Globus pallidus (tissue), 1 donor: ENCODE data around the gene ARHGEF9.
"Not testable (repeated sequence)": the region's sequence is repeated elsewhere in the genome, so short reads cannot be mapped to it uniquely, and the experiment has no call there.

Source experiments
- DNase-seq: peaks from one replicate; pipeline ENCODE4 v3.0.0-alpha.2; 2015; ENCODE audit warnings: low spot score

The ARHGEF9 gene

GRCh38 chrX:63784902-63785707 lies at the start of gene ARHGEF9:
Gene ARHGEF9, minus strand, starts transcription at chrX:63785214. Its CDS starts 69 bp downstream, at chrX:63785145.
- peak; percentile 9 for DNase-seq

DNA sequence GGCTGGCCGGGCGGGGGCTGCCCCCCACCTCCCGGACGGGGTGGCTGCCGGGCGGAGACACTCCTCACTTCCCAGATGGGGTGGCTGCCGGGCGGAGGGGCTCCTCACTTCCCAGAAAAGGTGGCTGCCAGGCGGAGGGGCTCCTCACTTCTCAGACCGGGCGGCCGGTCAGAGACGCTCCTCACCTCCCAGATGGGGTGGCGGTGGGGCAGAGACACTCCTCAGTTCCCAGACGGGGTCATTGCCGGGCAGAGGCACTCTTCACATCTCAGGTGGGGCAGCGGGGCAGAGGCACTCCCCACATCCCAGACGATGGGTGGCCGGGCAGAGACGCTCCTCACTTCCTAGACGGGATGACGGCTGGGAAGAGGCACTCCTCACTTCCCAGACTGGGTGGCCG lies 40.4 kb upstream of the ARHGEF9 start:
- DNase-seq, result not testable (repeated sequence)

DNA sequence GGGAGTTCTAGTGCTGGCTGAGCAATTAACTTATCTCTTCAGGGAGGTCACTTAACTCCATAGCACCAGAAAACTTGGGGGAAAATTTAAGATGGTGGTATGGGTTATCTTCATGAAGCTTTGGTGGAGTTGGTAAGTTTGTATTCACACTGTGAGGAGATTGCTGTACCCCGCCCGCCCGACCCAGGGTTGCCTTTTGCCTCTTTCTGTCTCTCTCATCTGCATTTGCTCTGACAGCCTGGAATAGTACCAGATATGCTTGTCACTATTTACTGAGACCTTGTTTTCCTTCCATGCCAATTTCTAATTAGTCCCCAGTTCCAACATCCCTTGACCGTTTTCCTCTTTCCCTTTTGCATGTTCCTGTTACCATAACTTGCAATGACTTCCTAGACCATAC lies 33.1 kb upstream of the ARHGEF9 start:
- no peak for DNase-seq

GRCh38 chrX:63817696-63818095 lies 32.7 kb upstream of the ARHGEF9 start:
- no peak for DNase-seq

DNA sequence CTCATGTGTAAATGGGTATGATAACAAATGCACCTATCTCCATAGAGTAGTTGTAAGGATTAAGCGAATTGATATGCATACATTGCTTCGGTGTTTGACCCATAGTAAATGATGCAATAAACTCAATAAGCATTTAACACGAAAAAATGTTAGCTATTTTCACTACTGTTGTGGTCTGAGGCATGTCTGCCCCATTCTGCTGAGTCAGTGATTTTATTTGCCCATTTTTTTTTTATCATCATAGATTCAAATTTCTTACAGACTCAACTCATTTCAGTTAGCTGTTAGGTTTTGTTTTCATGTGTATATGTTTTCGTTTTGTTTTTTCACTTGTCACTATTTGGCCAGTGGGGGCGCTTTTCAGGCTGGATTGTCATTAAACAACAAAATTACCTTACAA lies 27.8 kb upstream of the ARHGEF9 start:
- no peak for DNase-seq

DNA sequence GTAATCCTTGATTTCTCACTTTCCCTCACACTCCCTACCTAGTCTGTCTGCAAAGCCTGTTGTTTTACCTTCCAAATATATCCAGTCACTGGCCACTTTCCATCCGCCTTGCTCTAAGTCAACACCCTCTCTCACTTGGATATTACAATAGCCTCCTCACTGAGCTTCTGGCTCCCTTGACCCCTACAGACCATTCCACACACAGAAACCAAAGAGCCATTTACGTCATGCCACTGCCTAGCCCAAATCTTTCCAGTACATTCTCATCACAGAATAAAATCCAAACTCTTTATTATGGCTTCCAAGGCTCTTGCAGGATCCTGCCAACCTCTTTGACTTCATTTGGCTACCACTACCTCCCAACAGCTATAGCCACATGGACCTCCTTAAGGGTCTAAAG lies 25.7 kb upstream of the ARHGEF9 start:
- DNase-seq, result peak; percentile 3

DNA sequence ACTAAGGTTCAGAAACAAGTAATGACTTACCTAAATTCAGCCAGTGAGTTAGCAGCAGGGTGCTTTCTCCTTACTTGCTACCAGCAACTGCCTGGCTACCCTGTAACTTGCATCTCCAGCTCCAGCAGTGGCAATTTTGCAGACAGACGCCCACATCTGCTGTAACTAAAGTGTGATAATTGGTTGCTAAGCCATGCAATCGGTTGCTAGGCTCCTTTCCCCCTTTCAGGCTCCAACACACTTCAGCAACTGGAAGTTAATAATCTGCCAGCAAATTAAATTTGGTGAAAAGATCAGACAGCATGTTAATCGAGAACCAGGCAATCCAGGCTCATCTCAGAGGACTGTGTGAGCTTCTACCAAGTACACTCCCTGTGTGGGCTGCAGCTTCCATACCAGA lies 24.2 kb upstream of the ARHGEF9 start:
- no peak for DNase-seq

DNA sequence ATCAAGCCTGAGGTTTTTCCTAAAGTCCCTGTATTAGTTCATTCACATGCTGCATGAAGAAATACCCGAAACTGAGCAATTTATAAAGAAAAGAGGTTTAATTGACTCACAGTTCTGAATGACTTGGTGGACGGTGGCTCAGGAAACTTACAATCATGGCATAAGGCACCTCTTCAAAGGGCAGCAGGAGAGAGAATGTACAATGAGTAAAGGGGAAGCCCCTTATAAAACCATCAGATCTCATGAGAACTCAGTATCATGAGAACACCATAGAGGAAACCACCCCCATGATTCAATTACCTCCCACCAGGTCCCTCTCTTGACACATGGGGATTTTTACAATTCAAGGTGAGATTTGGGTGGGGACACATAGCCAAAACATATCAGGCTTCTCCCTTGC lies 10.4 kb upstream of the ARHGEF9 start:
- not testable (repeated sequence) for DNase-seq

GRCh38 chrX:63785708-63786040 lies 660 bp upstream of the ARHGEF9 start:
- DNase-seq, result no peak

DNA sequence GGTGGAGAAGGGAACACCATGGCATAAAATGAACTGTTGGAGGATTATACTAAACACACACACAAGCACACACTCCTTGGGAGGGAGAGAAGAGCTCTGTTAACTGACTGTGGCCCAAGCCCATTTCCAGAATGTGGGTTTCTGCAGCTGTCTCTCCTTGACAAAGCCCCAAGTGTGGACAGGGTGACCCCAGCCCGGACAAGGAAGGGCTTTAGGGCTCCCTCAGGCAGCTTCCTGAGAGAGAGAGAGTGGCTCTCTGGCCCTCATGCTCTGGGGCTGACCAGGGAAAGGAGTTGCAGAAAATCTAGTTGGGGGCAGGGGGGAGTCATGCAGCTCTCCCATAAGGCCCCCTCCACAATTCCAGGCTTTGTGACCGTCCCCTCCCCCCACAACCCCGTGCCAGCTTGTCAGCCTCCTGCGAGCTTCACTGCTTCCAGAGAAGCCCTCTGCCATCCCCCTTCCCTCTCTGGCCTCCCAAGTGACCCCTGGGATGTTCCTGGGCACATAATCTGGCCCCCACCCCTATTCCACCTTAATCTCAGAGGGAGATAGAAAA lies 590 bp downstream of the ARHGEF9 start:
- peak; percentile 2 for DNase-seq

GRCh38 chrX:63782515-63782914 lies 2.5 kb downstream of the ARHGEF9 start:
- DNase-seq, result no peak

DNA sequence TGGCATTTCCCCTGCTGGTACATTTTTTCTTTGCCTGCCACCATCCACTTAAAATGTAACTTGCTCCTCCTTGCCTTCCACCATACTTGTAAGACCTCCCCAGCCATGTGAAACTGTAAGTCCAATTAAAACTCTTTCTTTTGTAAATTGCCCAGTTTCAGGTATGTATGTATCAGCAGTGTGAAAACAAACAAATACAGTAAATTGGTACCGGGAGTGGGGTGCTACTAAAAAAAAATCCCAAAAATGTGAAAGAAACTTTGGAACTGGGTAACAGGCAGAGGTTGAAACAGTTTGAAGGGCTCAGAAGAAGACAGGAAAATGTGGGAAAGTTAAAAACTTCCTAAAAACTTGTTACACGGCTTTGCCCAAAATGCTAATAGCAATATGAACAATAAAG lies 16.3 kb downstream of the ARHGEF9 start:
- DNase-seq, result no peak

DNA sequence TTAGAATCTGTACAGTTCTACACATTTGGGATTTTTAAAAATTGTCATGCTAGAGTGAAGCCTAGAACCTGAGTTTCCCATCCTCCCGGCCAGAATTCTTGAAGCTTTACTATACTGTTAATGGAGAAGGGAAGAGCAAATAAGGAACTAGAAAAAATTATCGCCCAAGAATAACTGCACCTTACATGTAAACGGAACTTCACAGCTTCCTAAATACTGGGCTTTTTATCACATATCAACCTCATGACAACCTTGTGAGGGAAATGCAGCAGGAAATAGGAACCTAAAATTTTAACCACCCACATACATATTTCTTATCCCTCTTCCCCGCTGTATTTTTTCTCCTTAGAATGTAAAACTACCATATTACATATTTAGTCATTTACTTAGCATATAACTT lies 19.3 kb downstream of the ARHGEF9 start:
- no peak for DNase-seq

DNA sequence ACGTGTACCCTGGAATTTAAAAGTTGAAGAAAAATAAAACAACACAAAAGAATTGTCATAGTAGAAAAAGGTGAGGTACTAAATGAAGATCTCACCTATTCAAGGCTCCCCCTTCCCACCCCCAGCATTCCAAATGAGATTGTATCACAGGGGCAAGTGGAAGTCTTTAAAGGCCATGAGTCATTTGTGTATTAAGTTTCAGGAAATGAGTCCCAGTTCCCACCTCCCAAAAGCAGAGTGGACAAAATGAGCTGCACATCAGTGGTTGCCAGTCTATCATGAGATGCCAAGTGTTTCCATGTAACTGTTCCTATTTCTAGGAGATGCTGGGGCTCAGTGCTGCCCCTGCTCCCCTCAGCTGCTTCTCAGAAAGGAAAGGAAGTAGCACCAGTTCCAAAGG lies 20.1 kb downstream of the ARHGEF9 start:
- no peak for DNase-seq

GRCh38 chrX:63761639-63762038 lies 23.4 kb downstream of the ARHGEF9 start:
- no peak for DNase-seq

DNA sequence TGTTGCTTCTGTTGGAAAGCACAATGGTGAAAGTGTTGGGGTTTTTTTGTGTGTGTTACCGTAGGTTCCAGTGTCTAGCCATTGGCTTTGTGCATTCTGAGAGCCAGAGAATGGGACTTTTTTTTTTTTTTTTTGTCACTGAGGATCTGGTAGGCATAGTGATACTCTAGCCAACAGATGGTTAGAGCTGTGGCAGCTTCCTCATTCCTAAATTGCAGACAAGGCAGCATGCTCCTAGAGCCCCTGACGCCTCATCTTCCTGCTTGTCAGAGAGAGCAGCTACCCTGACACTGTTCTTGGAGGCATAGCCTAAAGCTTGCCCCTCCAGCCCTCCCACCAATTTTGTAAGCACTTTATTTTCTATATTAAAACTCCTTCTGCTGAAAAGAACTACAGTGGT lies 27.0 kb downstream of the ARHGEF9 start:
- DNase-seq, result no peak

DNA sequence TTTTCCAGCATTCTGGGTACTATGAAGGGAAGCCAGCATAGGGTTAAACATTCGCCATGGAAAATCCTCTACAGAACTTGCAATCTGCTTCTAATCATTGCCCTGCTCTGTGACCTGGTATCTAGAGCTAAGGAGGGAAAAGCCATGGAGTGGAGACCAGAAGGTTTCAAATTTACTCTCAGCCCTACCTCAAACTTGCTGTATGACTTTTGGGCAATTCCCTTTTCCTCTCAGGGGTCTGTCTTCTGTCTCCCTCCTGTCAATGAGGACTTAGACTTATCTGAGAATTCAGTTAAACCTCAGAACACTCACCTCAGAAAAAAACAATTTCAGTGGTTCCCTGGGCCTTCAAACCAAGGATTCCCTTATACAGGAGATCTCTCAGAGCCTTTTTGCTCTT lies 29.1 kb downstream of the ARHGEF9 start:
- no peak for DNase-seq

GRCh38 chrX:63754860-63755579 lies 30.0 kb downstream of the ARHGEF9 start:
- DNase-seq, result peak; percentile 94

DNA sequence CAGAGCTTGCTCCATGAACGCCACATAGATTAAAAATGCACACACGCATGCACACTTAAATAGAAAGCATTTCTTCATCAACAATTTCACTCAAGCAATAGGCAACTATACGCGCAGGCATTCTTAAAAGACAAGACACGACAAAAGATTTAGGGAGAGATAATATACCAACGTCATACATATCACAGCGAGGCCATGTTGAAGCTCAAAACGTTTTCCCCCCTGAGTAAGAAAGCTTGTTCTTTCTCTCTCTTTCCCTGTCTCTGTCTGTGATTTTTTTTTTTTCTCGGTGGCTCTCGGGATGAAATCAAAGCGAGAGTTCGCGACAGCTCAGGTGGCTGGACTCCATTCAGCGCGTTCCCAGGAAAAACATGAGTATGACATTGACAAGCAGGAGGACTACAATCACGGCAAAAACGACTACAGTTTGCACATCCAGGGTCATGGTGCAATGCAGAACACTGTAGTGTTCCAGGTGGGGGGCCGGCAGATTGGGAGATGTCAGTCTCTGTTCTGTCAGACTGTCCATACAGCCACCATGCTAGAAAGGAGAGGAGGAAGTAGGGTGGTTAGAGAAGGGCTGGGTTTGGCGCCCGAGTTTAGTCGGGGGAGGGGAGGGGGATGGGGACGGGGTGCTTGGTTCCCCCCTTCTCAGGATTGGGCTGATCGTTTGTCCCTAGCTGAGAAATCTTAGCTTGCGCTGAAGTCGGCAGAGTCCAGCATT lies 30.7 kb downstream of the ARHGEF9 start:
- DNase-seq, result no peak

- DNase-seq, result no peak
These were observed 33.5 kb downstream of the ARHGEF9 start for GRCh38 chrX:63751481-63751880.

- no peak for DNase-seq
These were observed 34.2 kb downstream of the ARHGEF9 start for GRCh38 chrX:63750811-63751210.

DNA sequence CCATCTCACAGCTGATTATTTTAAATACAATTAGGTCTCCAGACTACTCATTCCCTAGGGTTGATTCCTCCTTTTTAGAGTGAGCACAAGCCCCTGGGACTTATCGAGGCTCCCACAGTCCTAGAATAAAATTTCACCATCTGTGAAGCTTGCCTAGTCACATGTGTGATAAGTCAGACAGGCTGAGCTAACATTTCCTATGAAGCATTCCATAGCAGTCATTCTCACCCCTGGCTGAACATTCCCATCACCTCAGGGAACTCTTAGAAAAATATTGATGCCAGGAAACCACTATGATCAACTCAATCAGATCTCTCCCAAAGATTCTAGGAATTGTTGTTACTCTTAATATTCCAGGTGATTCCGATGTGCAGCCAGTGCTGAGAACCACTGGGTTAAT lies 37.7 kb downstream of the ARHGEF9 start:
- DNase-seq, result no peak

DNA sequence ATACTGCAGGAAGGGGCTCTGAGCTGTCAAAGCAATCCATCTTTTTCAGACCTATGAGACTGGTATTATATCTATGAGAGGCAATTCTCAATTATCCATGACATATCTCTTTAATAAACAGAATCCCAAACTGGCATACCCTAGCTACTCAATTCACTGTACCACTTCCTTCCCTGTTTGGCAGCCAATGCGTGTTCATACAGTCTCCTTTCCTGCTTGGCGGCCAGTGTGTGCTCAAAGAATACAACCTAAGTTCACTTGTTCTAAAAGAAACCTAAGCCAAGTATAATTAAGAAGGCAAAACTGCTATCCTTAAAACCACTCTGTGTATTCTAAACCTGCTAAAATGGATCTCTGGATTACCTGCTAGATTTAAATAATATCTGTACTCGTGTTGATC lies 38.3 kb downstream of the ARHGEF9 start:
- DNase-seq, result no peak
